H1 (cell line): ENCODE measurements around the gene PROK2. TPM values are rescaled to one million over a fixed set of nuclear protein-coding genes. Genes with fewer than 3 reads are reported as not detected.

ENCODE experiments used
- CTCF ChIA-PET: fragments of 300-600 bp; sonication (Branson Sonifier 250); formaldehyde crosslinking; loops from one replicate; lab custom pipeline; 2021; ENCODE audit not compliant: partially characterized antibody; lab: Charles Lee
- POLR2A ChIA-PET: fragments of 300-600 bp; sonication (Branson Sonifier 250); formaldehyde crosslinking; loops from one replicate; lab custom pipeline; 2021; ENCODE audit warnings: inconsistent platforms; ENCODE audit not compliant: partially characterized antibody; lab: Charles Lee
- DNase-seq, 2 experiments: peaks; one replicate each; pipeline versions ENCODE4 v3.0.0 to v3.0.0-alpha.2; 2010 to 2022; ENCODE audit warnings: low spot score in 2 of 2, low read depth in 1 of 2, mixed read lengths in 1 of 2
- FAIRE-seq: peaks from 2 replicates; lab custom pipeline; 2011; peaks lifted over from hg19 to GRCh38; lab: Jason Lieb, UNC
- H2AFZ ChIP-seq: 2 replicates; pipeline ENCODE4 v1.8.1; 2012; ENCODE audit warnings: low read length, inconsistent platforms
- H2AK5ac ChIP-seq: 2 replicates; pipeline ENCODE4 v1.6.1; 2013; ENCODE audit warnings: low read depth, low read length
- H2BK120ac ChIP-seq: replicated peaks from 2 replicates; pipeline ENCODE3; 2013; ENCODE audit warnings: low read depth, low read length, inconsistent platforms
- H2BK12ac ChIP-seq: 2 replicates; pipeline ENCODE4 v1.6.1; 2013; ENCODE audit warnings: low read depth, low read length
- H2BK15ac ChIP-seq: 2 replicates; pipeline ENCODE4 v1.6.1; 2013; ENCODE audit warnings: low read length
- H2BK20ac ChIP-seq: 2 replicates; pipeline ENCODE4 v1.6.1; 2013; ENCODE audit warnings: low read length
- H2BK5ac ChIP-seq: 2 replicates; pipeline ENCODE4 v1.6.1; 2013; ENCODE audit warnings: low read depth, low read length
- H3K14ac ChIP-seq: 2 replicates; pipeline ENCODE4 v1.6.1; 2013; ENCODE audit warnings: inconsistent platforms; ENCODE audit not compliant: insufficient read length
- H3K18ac ChIP-seq: 2 replicates; pipeline ENCODE4 v1.6.1; 2013; ENCODE audit warnings: low read length; ENCODE audit errors: extremely low read depth
- H3K23ac ChIP-seq: 2 replicates; pipeline ENCODE4 v1.6.1; 2013; ENCODE audit warnings: inconsistent platforms; ENCODE audit not compliant: insufficient read length
- H3K23me2 ChIP-seq: 2 replicates; pipeline ENCODE4 v1.6.1; 2013; ENCODE audit warnings: low read depth, low read length
- H3K27ac ChIP-seq: 2 replicates; pipeline ENCODE4 v1.6.1; 2011; ENCODE audit warnings: low read depth, low read length, inconsistent platforms
- H3K27me3 ChIP-seq, 4 experiments: replicated peaks in 1 of 4; 1 replicate in 1 of 4; 2 replicates in 3 of 4; pipeline versions ENCODE4 v1.6.1 to v1.8.1; 2011 to 2013; ENCODE audit warnings: low read length in 3 of 4, mild to moderate bottlenecking in 3 of 4, inconsistent platforms in 2 of 4, mixed read lengths in 2 of 4, moderate library complexity in 1 of 4; ENCODE audit not compliant: control insufficient read depth in 3 of 4, insufficient read depth in 3 of 4; ENCODE audit errors: extremely low read depth in 1 of 4
- H3K36me3 ChIP-seq, 4 experiments: 2 replicates each; pipeline versions ENCODE4 v1.6.1 to v1.8.1; 2011 to 2013; ENCODE audit warnings: mild to moderate bottlenecking in 4 of 4, low read length in 3 of 4, moderate library complexity in 2 of 4, control low read depth in 1 of 4, inconsistent platforms in 1 of 4; ENCODE audit not compliant: insufficient read depth in 4 of 4, control insufficient read depth in 2 of 4
- H3K4ac ChIP-seq: replicated peaks from 2 replicates; pipeline ENCODE3; 2013; ENCODE audit warnings: low read length, low read depth, mixed read lengths, inconsistent platforms; ENCODE audit not compliant: insufficient read length
- H3K4me1 ChIP-seq, 4 experiments: replicated peaks in 1 of 4; 1 replicate in 1 of 4; 2 replicates in 3 of 4; pipeline versions ENCODE4 v1.6.1 to v1.8.1; 2011 to 2013; ENCODE audit warnings: low read length in 3 of 4, inconsistent platforms in 2 of 4, mixed read lengths in 1 of 4; ENCODE audit not compliant: insufficient read depth in 4 of 4, control insufficient read depth in 3 of 4
- H3K4me2 ChIP-seq, 2 experiments: 2 replicates each; pipeline versions ENCODE4 v1.6.1 to v1.8.1; 2011 to 2013; ENCODE audit warnings: low read depth in 2 of 2, low read length in 2 of 2, control low read depth in 1 of 2, inconsistent platforms in 1 of 2, mild to moderate bottlenecking in 1 of 2; ENCODE audit not compliant: insufficient read depth in 1 of 2
- H3K4me3 ChIP-seq, 4 experiments: fragments of 200-600, 300-600 bp in 1 of 4; sonication (generic), shearing (Covaris generic), sonication (Bioruptor Twin) in 1 of 4; 2 replicates each; pipeline versions ENCODE4 v1.5.1 to v1.8.1; 2011 to 2016; ENCODE audit warnings: low read length in 4 of 4, low read depth in 3 of 4, control low read depth in 2 of 4, inconsistent platforms in 2 of 4, mild to moderate bottlenecking in 2 of 4, mixed read lengths in 1 of 4, moderate library complexity in 1 of 4; ENCODE audit not compliant: insufficient read depth in 2 of 4; ENCODE audit errors: extremely low read depth in 1 of 4
- H3K56ac ChIP-seq: replicated peaks from 2 replicates; pipeline ENCODE3; 2013; ENCODE audit warnings: low read depth, mild to moderate bottlenecking, mixed read lengths, low read length, inconsistent platforms; ENCODE audit not compliant: insufficient read length
- H3K79me1 ChIP-seq: 2 replicates; pipeline ENCODE4 v1.6.1; 2013; ENCODE audit warnings: low read depth, low read length, control low read depth
- H3K79me2 ChIP-seq, 2 experiments: 2 replicates each; pipeline versions ENCODE4 v1.6.1 to v1.8.1; 2012 to 2013; ENCODE audit warnings: low read length in 2 of 2, mild to moderate bottlenecking in 2 of 2, inconsistent platforms in 1 of 2; ENCODE audit not compliant: insufficient read depth in 2 of 2, control insufficient read depth in 1 of 2
- H3K9ac ChIP-seq, 4 experiments: replicated peaks in 1 of 4; 1 replicate in 1 of 4; 2 replicates in 3 of 4; pipeline versions ENCODE4 v1.6.1 to v1.8.1; 2011 to 2013; ENCODE audit warnings: low read depth in 3 of 4, low read length in 3 of 4, control low read depth in 2 of 4, mild to moderate bottlenecking in 2 of 4, moderate library complexity in 2 of 4, inconsistent platforms in 1 of 4; ENCODE audit errors: extremely low read depth in 1 of 4
- H3K9me3 ChIP-seq, 2 experiments: 2 replicates each; pipeline versions ENCODE4 v1.6.1 to v1.8.1; 2012 to 2013; ENCODE audit warnings: mild to moderate bottlenecking in 2 of 2, moderate library complexity in 2 of 2, control low read depth in 1 of 2, inconsistent platforms in 1 of 2, low read depth in 1 of 2, low read length in 1 of 2, mixed read lengths in 1 of 2; ENCODE audit not compliant: insufficient read depth in 2 of 2
- H4K20me1 ChIP-seq, 2 experiments: replicated peaks in 1 of 2; 2 replicates each; pipeline versions ENCODE3 to v1.8.1; 2011 to 2013; ENCODE audit warnings: inconsistent platforms in 2 of 2, low read length in 2 of 2, mild to moderate bottlenecking in 1 of 2; ENCODE audit not compliant: insufficient read depth in 2 of 2, control insufficient read depth in 1 of 2
- H4K5ac ChIP-seq: 2 replicates; pipeline ENCODE4 v1.6.1; 2013; ENCODE audit warnings: low read length, low read depth, mixed read lengths, inconsistent platforms; ENCODE audit not compliant: insufficient read length
- H4K8ac ChIP-seq: 2 replicates; pipeline ENCODE4 v1.8.0; 2013; ENCODE audit warnings: mild to moderate bottlenecking, moderate library complexity, low read length, inconsistent platforms; ENCODE audit not compliant: insufficient read depth; ENCODE audit errors: extremely low read depth
- H4K91ac ChIP-seq: replicated peaks from 2 replicates; pipeline ENCODE3; 2013; ENCODE audit warnings: low read length, mixed read lengths, inconsistent platforms; ENCODE audit not compliant: insufficient read length
- ATF3 ChIP-seq: IDR thresholded peaks from 2 replicates; pipeline ENCODE4 v1.6.1; 2011; ENCODE audit warnings: low read depth, mild to moderate bottlenecking, low read length; ENCODE audit not compliant: insufficient read depth
- CBX5 ChIP-seq: fragments of 300-800, 300-1000 bp; sonication (generic); IDR thresholded peaks from 2 replicates; pipeline ENCODE4 v1.7.1; 2016; ENCODE audit warnings: antibody characterized with exemption, low read length, low read depth
- JUN ChIP-seq: IDR thresholded peaks from 2 replicates; pipeline ENCODE4 v1.6.1; 2011; ENCODE audit warnings: low read depth, mild to moderate bottlenecking, improper control_type of control experiment, low read length
- JUND ChIP-seq: IDR thresholded peaks from 2 replicates; pipeline ENCODE4 v1.6.1; 2011; ENCODE audit warnings: mild to moderate bottlenecking, improper control_type of control experiment, low read length
- NANOG ChIP-seq: IDR thresholded peaks from 2 replicates; pipeline ENCODE4 v1.6.1; 2011; ENCODE audit warnings: low read length, low read depth, mild to moderate bottlenecking, inconsistent platforms; ENCODE audit not compliant: insufficient read depth, poor library complexity, severe bottlenecking
- PHF8 ChIP-seq: fragments of 200-600 bp; sonication (generic); conservative IDR thresholded peaks from 2 replicates; pipeline ENCODE4 v1.7.1; 2012; ENCODE audit warnings: low read depth, mild to moderate bottlenecking, inconsistent platforms, low read length, moderate library complexity
- SAP30 ChIP-seq: fragments of 300-600 bp; sonication (generic); IDR thresholded peaks from 2 replicates; pipeline ENCODE4 v1.7.1; 2012; ENCODE audit warnings: low read length, moderate library complexity, mild to moderate bottlenecking, inconsistent platforms; ENCODE audit not compliant: insufficient read depth, insufficient replicate concordance
- SIX5 ChIP-seq: IDR thresholded peaks from 2 replicates; pipeline ENCODE4 v1.6.1; 2011; ENCODE audit warnings: mild to moderate bottlenecking, low read depth, low read length
- ZNF274 ChIP-seq: IDR thresholded peaks from 2 replicates; pipeline ENCODE4 v1.7.0; 2012; ENCODE audit warnings: low read length, borderline replicate concordance; ENCODE audit errors: extremely low read depth
- WGBS, 2 experiments: shearing (Covaris generic) in 1 of 2; methylation state at CpG; one replicate each; pipeline versions ENCODE4 v1.1.6 to v1.1.7; 2013 to 2015; ENCODE audit warnings: low lambda C conversion rate in 2 of 2, mixed read lengths in 2 of 2, inconsistent platforms in 1 of 2, low coverage in 1 of 2, missing lambda C conversion rate in 1 of 2; ENCODE audit not compliant: insufficient replicate concordance in 2 of 2, insufficient coverage in 1 of 2, insufficient read length in 1 of 2; ENCODE audit errors: extremely low coverage in 1 of 2, missing lambda C conversion rate in 1 of 2; 5-methylcytosine and 5-hydroxymethylcytosine counted together
- polyA plus RNA-seq, 7 experiments: library from polyadenylated mRNA; depleted of rRNA in 3 of 7; stranded (reverse) in 5 of 7; unstranded in 2 of 7; fragments of >200 nt in 5 of 7; fragments of 200-250 nt in 2 of 7; gene quantifications; 1 replicate in 5 of 7; 2 replicates in 1 of 7; 4 replicates in 1 of 7; pipeline versions ENCODE4 v1.2.1 to v1.2.3, GENCODE V29; 2011 to 2013; ENCODE audit warnings: missing spikeins in 2 of 7, mixed read lengths in 2 of 7
- total RNA-seq: library from RNA; stranded (reverse); fragmentation: NEBNext Ultra II Directional; extraction: Animal tissue kit (Norgen Biotek cat#: 25700); gene quantifications from 2 replicates; pipeline ENCODE4 v1.2.1, GENCODE V29; 2021
- TF ChIP-seq, protein P1 (sequence below): IDR thresholded peaks from 2 replicates; pipeline ENCODE4 v1.6.1; 2012; ENCODE audit warnings: inconsistent platforms

PROK2 gene
- total and polyA plus RNA-seq, 2 of the 8 experiments (the other 6 are each of a cell fraction or from before 2014, with no cell fraction given): 0.50 to 1.8 TPM

DNA sequence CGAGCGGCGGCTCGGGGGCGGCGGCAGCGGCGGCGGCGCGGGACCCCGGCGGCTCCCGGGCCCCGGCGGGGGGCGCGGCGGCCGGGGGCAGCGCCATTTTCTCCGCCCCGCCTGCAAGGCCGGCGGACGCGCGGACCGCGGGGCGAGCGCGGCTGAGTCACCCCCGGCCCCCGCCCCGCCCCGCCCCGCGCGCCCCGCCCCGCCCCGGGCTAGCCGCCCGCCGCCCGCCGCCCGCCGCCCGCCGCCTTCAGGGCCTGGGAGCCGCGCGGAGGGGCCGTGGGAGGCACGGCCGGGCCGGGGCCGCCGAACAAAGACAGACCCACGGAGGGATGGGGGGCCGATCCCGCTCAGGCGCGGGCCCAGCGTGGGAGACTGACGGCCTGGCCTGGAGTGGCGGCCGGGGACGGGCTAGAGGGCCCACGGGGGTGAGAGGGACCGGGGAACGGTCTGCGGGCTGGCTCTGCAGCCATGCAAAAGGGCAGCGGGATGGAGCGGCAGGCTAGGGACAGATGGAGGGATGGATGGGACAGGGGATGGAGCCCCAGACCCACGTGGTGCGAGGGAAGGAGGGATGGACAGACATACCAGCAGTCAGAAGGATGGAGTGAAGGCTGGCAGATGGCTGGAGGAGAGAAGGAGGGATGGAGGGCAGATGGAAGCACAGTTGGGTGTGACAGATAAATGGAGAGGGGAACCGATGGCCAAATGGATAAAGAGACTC lies 59.5 kb downstream of the PROK2 start, which contains the start of gene EIF4E3:
TSS of gene EIF4E3 (minus strand) at position 132 of the 721 bp plus-strand sequence. CDS start at position 97, 35 bp downstream.
- 6% methylated on average over 23 of the region's 80 CpGs; no CpG with 5 or more reads in 1 of the 2 experiments for WGBS, 2 experiments
- Histone ChIP-seq H2BK12ac (peak within 1 kb of the TSS; percentile 96), H2AFZ (peak within 1 kb of the TSS; percentile 8; the same call in 1 of the 2 replicates), H4K8ac (peak within 1 kb of the TSS; percentile 94), H3K23me2 (peaks cover 9% of the 10 kb centered on the region), H2BK15ac (peak within 1 kb of the TSS; percentile 25; the same call in 1 of the 2 replicates), H3K27me3 (peaks cover 3 to 19% (median 16%) of the 10 kb centered on the region in 4 experiments), H4K5ac (no peak within 1 kb of the TSS), H3K14ac (no peak within 1 kb of the TSS), H3K23ac (no peak within 1 kb of the TSS), H4K20me1 (peaks cover 0 to 7% of the 10 kb centered on the region in 2 experiments), H3K79me1 (no peaks in the 10 kb centered on the region; the same call in 1 of the 2 replicates), H3K4me3 (peak within 1 kb of the TSS; percentile 67 to 84 (median 76)), H3K18ac (peak within 1 kb of the TSS; percentile 79), H3K9me3 (no peaks in the 10 kb centered on the region), H3K79me2 (no peaks in the 10 kb centered on the region), H4K91ac (peak within 1 kb of the TSS; percentile 57), H3K4ac (peak within 1 kb of the TSS; percentile 94), H2BK120ac (no peak within 1 kb of the TSS), H2AK5ac (no peak within 1 kb of the TSS), H3K4me1 (peaks cover 8 to 24% (median 10%) of the 10 kb centered on the region in 4 experiments), H3K4me2 (peak within 1 kb of the TSS; percentile 87 to 97), H3K9ac (peak within 1 kb of the TSS; percentile 35 to 95 (median 60); a peak in 6 of 7 replicates), H3K56ac (no peak within 1 kb of the TSS), H2BK20ac (peak within 1 kb of the TSS; percentile 77; the same call in 1 of the 2 replicates), H3K27ac (peak within 1 kb of the TSS; percentile 20; the same call in 1 of the 2 replicates), H2BK5ac (no peak within 1 kb of the TSS), H3K36me3 (no peaks in the 10 kb centered on the region)
- DNase-seq (peak in 1 of 2 experiments; percentile 72), FAIRE-seq (no peak)
- CTCF ChIA-PET: interaction anchor here (0.5 to 3.4 kb wide), 2 partner anchors 14 to 1285 kb away, joined by 3 to 18 read pairs; no protein-coding TSS in a partner anchor
- POLR2A ChIA-PET: no interaction called here
- TF ChIP-seq CBX5 (no peak), SAP30 (no peak), ZNF274 (no peak), ATF3 (no peak), SIX5 (no peak), JUN (no peak), JUND (no peak), NANOG (no peak), PHF8 (peak; percentile 52; the same call in 1 of the 2 replicates)
- TF ChIP-seq, protein P1, sequence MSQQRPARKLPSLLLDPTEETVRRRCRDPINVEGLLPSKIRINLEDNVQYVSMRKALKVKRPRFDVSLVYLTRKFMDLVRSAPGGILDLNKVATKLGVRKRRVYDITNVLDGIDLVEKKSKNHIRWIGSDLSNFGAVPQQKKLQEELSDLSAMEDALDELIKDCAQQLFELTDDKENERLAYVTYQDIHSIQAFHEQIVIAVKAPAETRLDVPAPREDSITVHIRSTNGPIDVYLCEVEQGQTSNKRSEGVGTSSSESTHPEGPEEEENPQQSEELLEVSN: peak; percentile 38
